Astrocyte (in vitro differentiated cells and primary cell): ENCODE results near the gene CFAP99. TPM values are rescaled to one million over a fixed set of nuclear protein-coding genes. Genes with fewer than 3 reads are reported as not detected.
A peak's percentile ranks its signal among the peaks of the same experiment; 100 is the strongest.

ENCODE experiments used
- DNase-seq: peaks from one replicate; pipeline ENCODE4 v3.0.0-alpha.2; 2010; ENCODE audit warnings: low read depth
- FAIRE-seq: peaks from 2 replicates; lab custom pipeline; 2011; peaks lifted over from hg19 to GRCh38; lab: Jason Lieb, UNC
- H2AFZ ChIP-seq: 2 replicates; pipeline ENCODE4 v1.6.0; 2012; ENCODE audit warnings: low read depth, low read length, inconsistent platforms
- H3K27ac ChIP-seq: 2 replicates; pipeline ENCODE4 v1.5.1; 2011; ENCODE audit warnings: low read depth, low read length, inconsistent platforms
- H3K27me3 ChIP-seq: 2 replicates; pipeline ENCODE4 v1.6.0; 2011; ENCODE audit warnings: low read length, inconsistent platforms; ENCODE audit not compliant: insufficient read depth
- H3K36me3 ChIP-seq: 2 replicates; pipeline ENCODE4 v1.5.1; 2011; ENCODE audit warnings: low read length, inconsistent platforms; ENCODE audit not compliant: insufficient read depth
- H3K4me1 ChIP-seq: 2 replicates; pipeline ENCODE4 v1.5.1; 2011; ENCODE audit warnings: low read length, inconsistent platforms; ENCODE audit not compliant: insufficient read depth
- H3K4me2 ChIP-seq: 2 replicates; pipeline ENCODE4 v1.6.0; 2012; ENCODE audit warnings: low read length, inconsistent platforms
- H3K4me3 ChIP-seq: 2 replicates; pipeline ENCODE4 v1.5.1; 2011; ENCODE audit warnings: low read depth, mild to moderate bottlenecking, low read length, inconsistent platforms; ENCODE audit not compliant: insufficient read depth
- H3K79me2 ChIP-seq: 2 replicates; pipeline ENCODE4 v1.6.0; 2012; ENCODE audit warnings: mild to moderate bottlenecking, low read length, inconsistent platforms; ENCODE audit not compliant: insufficient read depth
- H3K9ac ChIP-seq: 2 replicates; pipeline ENCODE4 v1.6.0; 2012; ENCODE audit warnings: mild to moderate bottlenecking, low read length, inconsistent platforms
- H3K9me3 ChIP-seq: 2 replicates; pipeline ENCODE4 v1.5.1; 2012; ENCODE audit warnings: low read depth, mild to moderate bottlenecking, low read length, inconsistent platforms; ENCODE audit not compliant: insufficient read depth
- H4K20me1 ChIP-seq: 2 replicates; pipeline ENCODE4 v1.6.0; 2012; ENCODE audit warnings: low read length, inconsistent platforms; ENCODE audit not compliant: insufficient read depth
- H3K27ac Mint-ChIP-seq: one replicate; pipeline ENCODE4 v1.8.0; 2021; ENCODE audit warnings: mild to moderate bottlenecking, mixed read lengths; ENCODE audit not compliant: unreplicated experiment
- H3K27me3 Mint-ChIP-seq: one replicate; pipeline ENCODE4 v1.8.0; 2021; ENCODE audit warnings: low read depth, mixed read lengths; ENCODE audit not compliant: unreplicated experiment
- H3K36me3 Mint-ChIP-seq: one replicate; pipeline ENCODE4 v1.8.0; 2021; ENCODE audit warnings: low read depth, mixed read lengths; ENCODE audit not compliant: unreplicated experiment
- H3K4me1 Mint-ChIP-seq: one replicate; pipeline ENCODE4 v1.8.0; 2021; ENCODE audit warnings: low read depth, mixed read lengths; ENCODE audit not compliant: unreplicated experiment
- H3K4me3 Mint-ChIP-seq: one replicate; pipeline ENCODE4 v1.8.0; 2021; ENCODE audit warnings: mild to moderate bottlenecking, moderate library complexity, mixed read lengths; ENCODE audit not compliant: unreplicated experiment
- H3K9me3 Mint-ChIP-seq: one replicate; pipeline ENCODE4 v1.8.0; 2021; ENCODE audit warnings: mild to moderate bottlenecking, mixed read lengths; ENCODE audit not compliant: unreplicated experiment
- CTCF ChIP-seq: IDR thresholded peaks from 2 replicates; pipeline ENCODE4 v1.5.1; 2011; ENCODE audit warnings: low read depth, mild to moderate bottlenecking, inconsistent platforms, low read length, moderate library complexity; ENCODE audit not compliant: insufficient read depth
- EZH2 ChIP-seq: IDR thresholded peaks from 2 replicates; pipeline ENCODE4 v1.6.1; 2012; ENCODE audit warnings: mild to moderate bottlenecking, low read length, inconsistent platforms; ENCODE audit not compliant: insufficient read depth
- total RNA-seq: library from RNA; stranded (reverse); gene quantifications from 2 replicates; pipeline ENCODE4 v1.2.1, GENCODE V29; 2021

CFAP99 gene
- total RNA-seq, 1 donor from 2014 or later, result not detected

- H4K20me1 ChIP-seq, result peaks cover 75% of the 10 kb centered on the region
- DNase-seq (no peak), FAIRE-seq (no peak)
- no peaks in the 10 kb centered on the region for H3K9me3 Mint-ChIP-seq
- no peak overlapping the region for H3K4me3 Mint-ChIP-seq
- H3K79me2 ChIP-seq, result peaks cover 66% of the 10 kb centered on the region
- H3K36me3 Mint-ChIP-seq, result peaks cover 27% of the 10 kb centered on the region
- no peak overlapping the region for H3K4me2 ChIP-seq
- H3K27ac Mint-ChIP-seq, result no peak overlapping the region
- no peak overlapping the region for H3K27ac ChIP-seq
- no peak overlapping the region for H2AFZ ChIP-seq
- no peaks in the 10 kb centered on the region for H3K4me1 ChIP-seq
- peaks cover 45% of the 10 kb centered on the region for H3K36me3 ChIP-seq
- H3K9me3 ChIP-seq, result no peaks in the 10 kb centered on the region
- H3K27me3 ChIP-seq, result no peaks in the 10 kb centered on the region
- no peak overlapping the region for H3K4me3 ChIP-seq
- no peaks in the 10 kb centered on the region for H3K27me3 Mint-ChIP-seq
- no peak overlapping the region for H3K9ac ChIP-seq
- TF ChIP-seq CTCF (no peak), EZH2 (no peak)
- H3K4me1 Mint-ChIP-seq, result peaks cover 9% of the 10 kb centered on the region
Measured at GRCh38 chr4:2497931-2498330, 79.2 kb downstream of the CFAP99 start.

- no peak for TF ChIP-seq EZH2
- no peak for TF ChIP-seq CTCF
- FAIRE-seq (no peak), DNase-seq (no peak)
- Histone ChIP-seq H3K4me1 (no peaks in the 10 kb centered on the region), H2AFZ (no peak overlapping the region), H3K79me2 (peaks cover 61% of the 10 kb centered on the region), H3K4me2 (no peak overlapping the region), H4K20me1 (peaks cover 71% of the 10 kb centered on the region), H3K9ac (no peak overlapping the region), H3K4me3 (no peak overlapping the region), H3K27me3 (no peaks in the 10 kb centered on the region), H3K27ac (no peak overlapping the region), H3K9me3 (no peaks in the 10 kb centered on the region), H3K36me3 (peaks cover 39% of the 10 kb centered on the region)
- Mint-ChIP-seq H3K27me3 (no peaks in the 10 kb centered on the region), H3K36me3 (peaks cover 26% of the 10 kb centered on the region), H3K4me1 (peaks cover 6% of the 10 kb centered on the region), H3K4me3 (no peak overlapping the region), H3K27ac (peak overlapping the region; percentile 20), H3K9me3 (no peaks in the 10 kb centered on the region)
Measured at GRCh38 chr4:2500547-2500946, 81.8 kb downstream of the CFAP99 start.

GRCh38 chr4:2501034-2501594 lies 82.4 kb downstream of the CFAP99 start:
- H3K36me3 Mint-ChIP-seq, result peaks cover 26% of the 10 kb centered on the region
- H3K27me3 Mint-ChIP-seq, result no peaks in the 10 kb centered on the region
- H3K4me3 Mint-ChIP-seq, result no peak overlapping the region
- Histone ChIP-seq H3K79me2 (peaks cover 62% of the 10 kb centered on the region), H3K9me3 (no peaks in the 10 kb centered on the region), H3K27ac (no peak overlapping the region), H3K4me1 (no peaks in the 10 kb centered on the region), H3K4me2 (no peak overlapping the region), H2AFZ (no peak overlapping the region), H3K9ac (no peak overlapping the region), H3K27me3 (no peaks in the 10 kb centered on the region), H3K36me3 (peaks cover 39% of the 10 kb centered on the region), H3K4me3 (no peak overlapping the region), H4K20me1 (peaks cover 72% of the 10 kb centered on the region)
- FAIRE-seq (no peak), DNase-seq (no peak)
- H3K4me1 Mint-ChIP-seq, result peaks cover 6% of the 10 kb centered on the region
- TF ChIP-seq CTCF (no peak), EZH2 (no peak)
- H3K9me3 Mint-ChIP-seq, result no peaks in the 10 kb centered on the region
- H3K27ac Mint-ChIP-seq, result no peak overlapping the region
